Skin of body (tissue), 2 donors: ENCODE data around the gene LAMA2. TPM values are rescaled to one million over a fixed set of nuclear protein-coding genes. Genes with fewer than 3 reads are reported as not detected.
"Not testable (repeated sequence)": the region's sequence is repeated elsewhere in the genome, so short reads cannot be mapped to it uniquely, and the experiment has no call there.

Experiments used
- DNase-seq: peaks from one replicate; lab custom pipeline; 2025; lab: John Stamatoyannopoulos, UW
- total RNA-seq: library from RNA; depleted of rRNA; stranded (reverse); fragments of >200 nt; gene quantifications from one replicate; pipeline ENCODE4 v1.2.3, GENCODE V29; 2014

Gene LAMA2
- total RNA-seq, 1 donor from 2014 or later = 87.4 TPM

DNA sequence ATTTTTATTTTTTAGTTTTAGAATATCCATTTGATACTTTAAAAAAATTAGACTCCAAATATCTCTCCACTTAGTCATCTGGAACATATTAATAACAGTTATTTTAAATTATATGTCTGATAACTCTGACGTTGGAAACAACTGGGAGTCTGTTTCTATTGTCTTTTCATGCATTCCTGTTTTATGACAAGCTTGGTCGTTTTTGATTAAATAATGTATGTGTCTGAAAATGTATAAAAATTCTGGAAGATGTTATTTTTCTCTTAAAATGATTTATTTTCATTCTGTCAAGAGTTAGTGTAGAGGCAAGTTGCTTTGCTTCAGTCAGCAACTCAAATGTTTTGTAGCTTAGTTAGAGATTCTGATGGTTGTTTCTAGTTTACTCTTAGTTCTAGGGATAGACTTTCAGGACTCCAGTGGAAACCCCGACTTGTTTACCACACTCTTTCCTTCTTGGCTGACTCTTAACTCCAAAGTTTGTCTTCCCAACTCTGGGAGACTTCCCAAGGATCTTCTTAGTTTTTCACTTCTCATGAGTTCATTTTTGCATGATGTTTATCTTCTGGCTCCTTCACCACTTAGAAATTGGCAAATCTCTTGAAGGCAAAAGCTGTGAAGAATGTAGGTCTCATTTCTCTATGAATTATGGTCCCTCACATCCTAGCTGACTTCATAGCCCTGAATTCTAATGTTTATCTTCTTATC, 190.9 kb downstream of the LAMA2 start:
- peak; percentile 73 for DNase-seq

- DNase-seq = no peak
Measured at GRCh38 chr6:129084406-129084805, 201.5 kb downstream of the LAMA2 start.

DNA sequence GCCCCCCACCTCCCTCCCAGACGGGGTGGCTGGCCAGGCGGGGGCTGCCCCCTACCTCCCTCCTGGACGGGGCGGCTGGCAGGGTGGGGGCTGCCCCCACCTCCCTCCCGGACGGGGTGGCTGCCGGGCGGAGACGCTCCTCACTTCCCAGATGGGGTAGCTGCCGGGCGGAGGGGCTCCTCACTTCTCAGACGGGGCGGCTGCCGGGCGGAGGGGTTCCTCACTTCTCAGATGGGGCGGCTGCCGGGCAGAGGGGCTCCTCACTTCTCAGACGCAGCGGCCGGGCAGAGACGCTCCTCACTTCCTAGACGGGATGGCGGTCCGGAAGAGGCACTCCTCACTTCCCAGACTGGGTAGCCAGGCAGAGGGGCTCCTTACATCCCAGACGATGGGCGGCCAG, 205.5 kb downstream of the LAMA2 start:
- not testable (repeated sequence) for DNase-seq

- no peak for DNase-seq
Measured at GRCh38 chr6:129089357-129089756, 206.4 kb downstream of the LAMA2 start.

GRCh38 chr6:129094147-129094546, 211.2 kb downstream of the LAMA2 start:
- peak; percentile 4 for DNase-seq

DNA sequence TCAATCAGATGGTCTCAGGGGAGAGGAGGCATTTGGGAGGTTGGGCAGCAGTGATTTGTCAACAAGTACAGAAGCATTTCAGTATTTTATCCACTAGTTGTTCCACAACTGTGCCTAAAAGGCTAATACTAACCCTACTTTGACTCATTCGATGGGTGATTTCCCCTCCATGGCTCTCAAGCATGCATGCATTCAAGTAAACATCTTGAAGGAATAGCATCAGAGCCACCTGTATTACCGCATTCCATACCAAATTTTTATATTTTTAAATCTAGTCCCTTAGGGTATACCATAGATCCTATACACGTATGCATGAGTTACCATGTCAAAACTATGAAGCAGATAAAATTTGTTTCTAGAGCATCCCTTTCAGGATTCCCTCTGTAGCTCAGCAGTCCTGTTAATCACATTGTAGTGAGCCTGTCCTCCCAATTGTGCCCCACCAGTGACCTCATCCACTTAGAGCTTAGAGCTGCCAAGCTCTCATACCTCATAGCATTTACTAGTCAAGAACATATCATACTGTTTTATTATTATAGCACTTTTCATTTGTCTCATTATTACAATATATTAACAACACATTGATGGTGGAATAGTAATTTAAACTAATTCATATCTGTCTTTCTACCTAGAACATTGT, 213.8 kb downstream of the LAMA2 start:
- DNase-seq = no peak

- DNase-seq = no peak
Measured at GRCh38 chr6:129098061-129098553, 215.2 kb downstream of the LAMA2 start.

DNA sequence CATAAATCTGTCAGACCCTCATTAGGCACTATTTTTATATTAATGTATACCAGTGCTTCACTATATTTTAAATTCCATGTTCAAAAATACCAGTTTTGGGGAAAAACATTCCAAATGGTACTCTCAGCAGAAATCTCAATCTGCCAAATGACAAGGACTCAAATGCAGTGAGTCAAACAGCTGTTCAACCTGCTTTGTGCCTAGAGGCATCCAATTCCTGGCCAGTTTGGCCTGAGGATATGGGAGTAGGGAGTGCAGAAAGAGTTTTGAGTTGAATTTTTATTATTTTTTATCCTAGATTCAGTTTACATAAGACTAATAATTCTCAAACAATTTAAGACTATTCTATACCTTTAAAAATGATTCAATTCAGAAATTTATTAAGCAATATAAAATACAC, 216.8 kb downstream of the LAMA2 start:
- no peak for DNase-seq

- DNase-seq = no peak
Measured at GRCh38 chr6:129100164-129100563, 217.2 kb downstream of the LAMA2 start.

DNA sequence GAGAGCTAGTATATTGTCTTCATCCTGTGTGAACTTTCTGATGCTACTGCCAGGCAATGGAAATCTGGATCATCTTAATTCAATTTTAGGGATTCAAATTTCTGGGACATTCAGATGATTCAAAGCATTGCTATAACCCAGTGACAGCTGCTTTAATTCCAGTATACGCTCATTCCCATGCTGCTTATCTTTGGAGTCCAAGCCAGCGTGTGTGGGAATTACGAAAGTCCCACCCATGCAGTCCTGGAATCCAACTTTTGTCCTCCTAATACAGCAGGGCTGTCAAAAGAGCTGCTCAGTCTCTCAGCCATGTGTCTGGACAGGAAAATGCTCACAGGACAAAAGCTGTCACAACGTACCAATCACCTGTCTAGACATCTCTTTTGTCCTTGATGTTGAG, 219.8 kb downstream of the LAMA2 start:
- DNase-seq = peak; percentile 13

DNA sequence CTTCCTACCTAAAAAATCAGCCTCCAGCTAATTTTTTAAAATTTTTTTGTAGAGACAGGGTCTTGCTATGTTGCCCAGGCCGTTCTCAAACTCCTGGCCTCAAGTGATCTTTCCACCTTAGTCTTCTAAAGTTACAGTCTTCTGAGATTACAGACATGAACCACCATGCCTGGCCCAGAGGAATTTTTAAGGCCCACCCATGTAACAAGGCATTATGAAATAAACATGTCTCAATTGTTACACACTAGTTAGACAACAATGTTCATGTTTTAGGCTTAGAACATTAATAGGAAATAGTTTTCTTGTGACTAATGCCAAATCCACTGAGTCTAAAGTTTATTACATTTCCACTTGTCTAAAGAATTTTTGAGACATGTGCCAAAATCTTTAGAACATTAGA, 221.2 kb downstream of the LAMA2 start:
- DNase-seq = peak; percentile 13

DNA sequence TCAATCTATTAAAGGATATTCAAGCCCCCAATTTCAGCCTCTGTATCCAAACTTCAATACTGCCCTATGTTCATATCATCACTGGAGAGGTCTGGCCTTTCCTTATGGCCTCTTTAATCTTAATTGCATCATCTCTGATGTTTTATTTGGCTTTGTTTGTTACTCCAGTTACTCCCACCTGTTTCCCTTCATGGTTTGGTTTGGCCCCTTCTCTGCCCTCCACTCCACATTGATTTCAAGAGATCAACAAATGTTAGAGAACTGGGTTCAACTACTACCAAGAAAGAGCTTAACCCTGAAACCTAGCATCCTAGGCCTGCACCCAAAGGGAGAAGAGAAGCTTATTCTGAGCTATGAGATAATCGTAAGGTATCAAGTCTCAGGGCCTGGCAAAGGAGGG, 221.6 kb downstream of the LAMA2 start:
- no peak for DNase-seq

DNA sequence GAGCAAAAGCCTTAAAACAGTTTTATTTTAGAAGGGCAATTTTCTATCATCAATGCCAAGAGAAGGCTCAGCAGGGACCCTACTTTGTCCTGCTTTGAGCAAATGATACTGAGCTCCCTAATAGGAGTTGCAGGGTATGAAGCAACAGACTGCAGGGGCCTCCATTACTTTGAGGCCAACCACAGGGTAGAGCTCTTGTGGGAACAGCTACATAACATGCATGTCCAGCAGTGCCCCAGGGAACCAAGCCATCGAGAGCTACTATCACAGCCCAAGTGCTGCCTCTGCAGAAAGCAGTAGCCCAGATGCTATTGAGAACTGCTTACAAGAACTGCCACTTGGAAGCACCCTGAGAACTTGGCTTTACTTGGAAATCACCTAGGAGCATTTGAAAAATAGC, 222.1 kb downstream of the LAMA2 start:
- DNase-seq = no peak

GRCh38 chr6:129105793-129106192, 222.9 kb downstream of the LAMA2 start:
- DNase-seq = no peak

DNA sequence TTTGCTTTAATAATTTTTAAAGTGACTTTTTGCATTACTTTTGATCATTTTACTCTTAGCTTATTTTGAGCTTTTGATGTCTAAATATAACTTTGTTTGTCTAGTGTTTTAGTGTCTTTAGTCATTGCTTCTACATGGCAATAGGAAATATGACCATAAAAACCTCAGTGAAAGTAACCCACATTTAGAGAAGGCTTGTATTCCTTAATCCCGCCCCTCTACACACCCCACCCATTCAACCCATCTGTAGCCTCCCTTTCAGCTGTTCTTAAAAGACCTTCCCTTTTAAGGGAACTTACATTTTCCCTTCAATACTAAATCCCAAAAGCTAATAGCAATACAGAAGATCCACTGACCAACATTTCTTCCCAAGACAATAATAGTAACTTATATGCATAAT, 225.4 kb downstream of the LAMA2 start:
- DNase-seq = no peak

- DNase-seq = no peak
Measured at GRCh38 chr6:129110690-129111343, 227.9 kb downstream of the LAMA2 start.

DNA sequence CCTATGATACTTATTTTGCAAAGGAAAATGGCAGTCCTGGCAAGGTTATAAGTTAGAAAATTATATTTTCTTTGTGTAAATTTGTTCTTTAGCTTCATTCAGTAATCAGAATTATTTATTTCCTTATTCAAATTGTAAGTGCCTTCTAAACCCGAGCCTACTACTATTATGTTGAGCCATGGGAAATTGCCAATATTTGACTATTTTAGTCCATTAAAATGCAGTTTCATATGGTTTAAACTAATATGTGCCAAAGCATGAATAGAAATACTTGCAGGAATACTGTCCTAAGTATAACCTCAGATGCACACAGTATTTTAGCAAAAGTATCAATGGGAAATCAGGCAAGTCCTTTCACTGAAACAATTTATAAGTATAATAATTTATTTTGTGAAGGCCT, 228.4 kb downstream of the LAMA2 start:
- no peak for DNase-seq

DNA sequence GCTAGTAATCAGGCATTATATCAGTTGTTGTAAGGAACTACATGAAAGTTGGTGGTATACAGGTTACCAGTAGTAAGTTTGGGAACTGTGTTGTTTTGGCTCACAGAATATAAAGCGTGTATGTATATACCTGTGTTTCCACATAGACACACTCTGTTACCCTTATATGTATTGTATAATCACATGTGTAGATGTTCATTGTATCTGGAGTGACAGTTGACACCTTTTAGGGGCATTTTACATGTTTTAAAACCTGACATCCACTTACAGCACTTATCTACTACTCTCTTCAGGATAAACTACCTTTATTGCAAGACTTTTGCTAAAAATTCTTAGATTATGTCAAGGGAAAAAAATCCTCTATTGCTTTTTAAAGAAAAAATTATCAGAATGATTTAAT, 228.9 kb downstream of the LAMA2 start:
- no peak for DNase-seq

GRCh38 chr6:129112591-129112990, 229.7 kb downstream of the LAMA2 start:
- no peak for DNase-seq

- no peak for DNase-seq
Measured at GRCh38 chr6:129113637-129114036, 230.7 kb downstream of the LAMA2 start.

DNA sequence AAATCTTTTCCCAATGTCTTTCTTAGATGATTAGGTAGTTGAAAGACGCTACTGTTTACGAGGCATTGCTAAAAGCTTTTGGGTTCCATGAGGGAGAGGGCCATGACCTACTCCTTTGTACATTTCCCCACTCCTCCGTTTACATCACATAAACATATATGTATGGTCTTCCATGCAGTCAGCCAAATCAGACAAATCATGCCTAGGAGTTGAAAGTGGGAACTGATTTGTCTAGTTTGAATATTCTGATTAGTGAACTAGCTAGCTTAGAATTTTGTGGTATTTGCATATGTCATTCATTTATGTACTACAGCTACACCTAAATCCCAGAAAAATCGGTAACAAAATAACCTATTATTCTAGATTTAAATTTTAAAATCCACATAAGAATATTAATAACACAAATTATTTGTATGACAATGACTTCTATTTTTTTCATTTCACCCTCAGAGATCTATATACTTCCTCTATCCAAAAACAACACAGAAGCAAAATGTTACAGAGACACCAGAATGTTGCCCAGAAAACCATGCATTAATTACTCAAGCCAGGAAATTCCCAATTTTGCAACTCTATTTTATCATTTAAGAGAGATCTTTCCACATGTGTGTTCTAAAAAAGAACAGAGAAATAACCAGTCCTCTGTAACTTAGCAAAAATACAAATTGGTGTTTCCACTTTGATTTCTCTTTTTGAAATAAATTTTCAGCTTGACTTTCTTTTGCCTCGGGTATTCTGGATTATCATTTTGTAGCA, 231.9 kb downstream of the LAMA2 start:
- no peak for DNase-seq

DNA sequence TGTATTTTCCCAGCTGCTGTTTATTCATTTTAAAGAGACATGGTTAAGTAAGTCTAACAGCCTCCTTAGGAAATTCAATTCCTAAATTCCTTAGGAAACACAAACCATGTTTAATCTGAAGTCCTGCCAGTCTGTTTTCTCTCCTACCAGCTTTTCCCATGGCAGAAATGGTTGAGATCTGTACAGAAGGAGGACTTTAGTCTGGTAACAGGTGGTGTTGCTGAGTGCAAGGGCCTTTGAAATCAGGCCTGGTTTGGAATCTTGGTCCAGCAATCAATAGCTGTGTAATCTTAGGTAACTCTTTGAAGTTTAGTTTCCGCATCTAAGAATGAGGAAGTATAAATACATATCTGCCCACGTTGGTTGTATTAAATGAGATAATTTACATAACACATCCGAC, 232.5 kb downstream of the LAMA2 start:
- no peak for DNase-seq
